ENCODE measurements around the gene AGAP2.
"Not testable (repeated sequence)": the region's sequence is repeated elsewhere in the genome, so short reads cannot be mapped to it uniquely, and the experiment has no call there.

The AGAP2 gene

DNA sequence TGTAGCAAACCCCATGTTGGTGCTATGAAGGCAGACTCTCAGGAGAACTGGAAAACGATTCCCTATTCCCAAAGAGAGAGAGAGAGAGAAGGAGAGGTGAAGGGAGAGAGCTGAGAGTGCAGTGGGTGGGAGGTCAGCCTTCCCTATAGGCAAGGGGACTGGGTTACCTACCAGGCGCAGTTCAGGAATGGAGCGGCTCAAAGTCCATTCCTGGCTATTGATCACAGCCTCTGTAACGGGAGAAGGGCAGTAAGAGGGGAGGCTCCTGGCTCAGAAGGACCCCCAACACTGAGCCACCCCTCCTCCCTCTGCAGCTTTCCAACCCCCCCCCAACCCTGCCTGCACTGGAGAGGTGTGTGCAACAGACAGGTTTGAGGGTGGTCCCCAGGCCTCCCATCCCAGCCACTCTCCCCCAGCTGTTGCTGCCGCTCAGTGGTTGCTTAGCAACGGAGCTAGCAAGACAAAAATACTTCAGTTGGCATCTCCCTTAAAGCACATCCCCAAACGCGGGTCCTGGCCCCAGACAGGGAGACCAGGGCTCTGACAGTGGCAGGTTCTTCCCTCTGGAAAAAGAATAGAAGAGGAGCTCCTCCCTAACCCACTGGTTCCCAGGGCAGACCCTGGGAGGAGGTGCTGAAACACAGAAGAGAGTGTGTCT is 3.2 kb downstream of the AGAP2 start:
- no peak for DNase-seq

DNA sequence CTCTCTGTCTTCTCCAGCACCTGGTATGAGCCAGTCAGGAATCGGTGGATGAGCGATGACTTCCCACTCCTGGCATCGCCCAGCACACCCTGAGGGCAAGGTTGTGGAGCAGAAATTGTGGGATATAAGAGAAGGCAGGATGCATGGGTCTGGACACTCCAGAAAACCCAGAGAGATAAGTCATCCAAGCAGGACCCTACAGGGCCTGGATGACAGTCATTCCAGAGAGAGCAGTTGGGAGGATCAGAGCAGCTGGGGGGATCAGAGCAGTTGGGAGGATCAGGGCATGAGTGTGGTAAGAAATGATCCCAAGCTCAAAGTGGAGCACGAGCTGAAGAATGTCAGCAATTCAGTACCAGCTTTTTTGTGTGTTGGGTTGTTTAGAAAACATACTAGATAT is 4.0 kb downstream of the AGAP2 start:
- no peak for DNase-seq

DNA sequence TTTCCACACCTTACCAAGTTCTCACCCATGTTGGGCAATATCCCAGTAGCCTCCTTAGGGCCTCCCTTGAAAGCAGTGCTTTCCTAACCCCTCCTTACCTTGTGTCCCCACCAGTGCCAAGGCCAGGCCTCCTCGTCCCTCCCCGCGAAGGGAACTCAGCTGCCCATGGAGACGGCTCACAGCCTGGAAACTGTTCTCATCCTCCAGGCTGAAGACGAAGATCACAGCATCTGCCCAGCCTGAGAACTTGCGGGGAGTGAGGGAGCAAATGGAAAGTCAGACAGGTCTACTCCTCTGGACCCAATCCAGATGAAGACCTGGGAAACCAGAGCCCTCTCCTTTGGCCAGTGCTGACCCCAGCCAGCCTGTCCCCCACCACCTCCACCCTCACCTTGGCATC is 4.6 kb downstream of the AGAP2 start:
- no peak for DNase-seq

DNA sequence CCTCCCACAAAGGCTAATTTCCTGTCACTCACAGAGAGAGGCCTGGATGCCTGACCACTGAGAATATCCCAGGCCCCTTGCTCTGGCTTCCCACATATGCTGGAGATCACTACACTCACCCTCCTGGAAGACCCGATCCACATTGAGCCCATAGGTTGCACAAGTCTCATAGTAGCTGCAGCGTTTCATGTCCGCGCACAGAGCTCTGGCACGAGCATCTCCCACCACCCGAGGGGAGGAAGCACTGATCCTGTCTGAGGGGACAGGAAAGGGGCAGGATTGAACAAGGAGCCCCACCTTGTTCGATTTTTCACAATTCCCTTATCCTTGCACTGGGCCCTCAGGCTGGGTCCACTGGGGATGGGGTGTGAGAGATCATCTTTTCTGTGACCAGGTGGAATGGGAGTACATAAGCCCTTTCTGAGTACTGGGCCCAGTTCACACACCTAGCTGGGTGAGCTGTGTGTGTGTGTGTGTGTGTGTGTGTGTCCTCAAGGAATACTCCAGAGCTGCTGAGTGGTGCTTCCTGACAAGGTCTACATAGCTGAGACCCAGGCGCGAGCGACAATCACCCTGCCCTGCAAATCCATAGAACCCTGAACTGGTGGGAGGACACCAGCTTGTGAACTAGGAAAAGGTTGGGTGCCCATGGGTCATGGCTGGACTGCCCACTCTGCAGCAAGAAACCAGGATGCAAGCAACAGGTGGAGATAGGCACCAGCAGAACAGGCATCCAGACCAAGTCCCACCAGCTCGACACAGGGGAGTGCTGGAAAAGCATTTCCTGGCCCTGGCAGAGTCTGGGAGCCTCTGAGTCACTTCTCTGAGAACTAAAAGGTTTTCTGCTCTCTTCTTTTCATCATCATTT is 5.6 kb downstream of the AGAP2 start:
- no peak for DNase-seq

DNA sequence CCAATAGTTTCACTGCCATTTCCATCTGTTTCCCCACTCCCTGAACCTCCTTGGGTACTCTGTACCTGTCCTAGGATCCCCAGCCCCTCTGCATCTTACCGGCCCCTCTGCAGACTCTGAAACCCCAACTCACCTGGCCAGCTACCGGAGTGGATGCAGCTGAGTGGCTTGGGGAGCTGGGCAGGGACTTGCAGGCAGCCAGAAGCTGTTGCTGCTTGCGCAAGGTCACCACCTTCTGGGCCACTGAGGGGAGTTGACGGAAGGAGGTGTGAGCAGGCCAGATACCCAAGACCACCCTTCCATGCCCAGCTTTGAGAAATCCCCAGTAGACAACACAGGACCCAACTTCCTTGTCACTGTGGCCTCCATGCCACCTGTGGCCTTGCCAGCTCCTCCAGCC is 6.3 kb downstream of the AGAP2 start:
- no peak for DNase-seq

DNA sequence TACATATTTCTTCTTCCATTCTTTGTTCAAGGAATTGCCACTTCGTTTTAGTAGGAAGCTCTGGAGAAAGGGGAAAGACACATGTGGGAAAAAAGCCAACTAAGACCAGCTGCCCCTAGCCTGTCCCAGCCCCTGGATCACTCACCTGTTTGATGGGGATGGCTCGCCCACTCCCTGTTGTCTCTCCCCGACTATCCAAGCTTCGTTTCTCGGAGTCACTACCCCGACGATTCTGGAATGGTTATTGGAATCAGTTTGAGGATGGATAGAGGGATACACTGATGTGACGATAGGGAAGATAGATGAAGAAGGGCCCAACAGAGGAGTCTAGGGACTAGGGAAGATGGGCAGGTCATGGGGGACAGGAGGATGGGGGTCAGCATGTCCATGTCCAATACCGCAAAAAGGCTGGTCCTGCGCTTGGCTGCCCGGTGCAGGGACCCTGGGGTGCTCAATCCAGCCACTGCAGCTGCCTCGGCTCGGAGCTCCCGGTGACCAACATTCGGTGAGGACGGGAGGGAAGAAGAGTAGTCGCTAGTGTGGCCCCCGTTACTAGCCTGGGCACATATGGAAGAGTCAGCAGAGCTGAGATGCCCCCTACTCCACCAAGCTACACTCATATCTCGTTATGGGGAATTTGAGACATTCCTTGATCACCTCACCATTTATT is 7.0 kb downstream of the AGAP2 start:
- no peak for DNase-seq

DNA sequence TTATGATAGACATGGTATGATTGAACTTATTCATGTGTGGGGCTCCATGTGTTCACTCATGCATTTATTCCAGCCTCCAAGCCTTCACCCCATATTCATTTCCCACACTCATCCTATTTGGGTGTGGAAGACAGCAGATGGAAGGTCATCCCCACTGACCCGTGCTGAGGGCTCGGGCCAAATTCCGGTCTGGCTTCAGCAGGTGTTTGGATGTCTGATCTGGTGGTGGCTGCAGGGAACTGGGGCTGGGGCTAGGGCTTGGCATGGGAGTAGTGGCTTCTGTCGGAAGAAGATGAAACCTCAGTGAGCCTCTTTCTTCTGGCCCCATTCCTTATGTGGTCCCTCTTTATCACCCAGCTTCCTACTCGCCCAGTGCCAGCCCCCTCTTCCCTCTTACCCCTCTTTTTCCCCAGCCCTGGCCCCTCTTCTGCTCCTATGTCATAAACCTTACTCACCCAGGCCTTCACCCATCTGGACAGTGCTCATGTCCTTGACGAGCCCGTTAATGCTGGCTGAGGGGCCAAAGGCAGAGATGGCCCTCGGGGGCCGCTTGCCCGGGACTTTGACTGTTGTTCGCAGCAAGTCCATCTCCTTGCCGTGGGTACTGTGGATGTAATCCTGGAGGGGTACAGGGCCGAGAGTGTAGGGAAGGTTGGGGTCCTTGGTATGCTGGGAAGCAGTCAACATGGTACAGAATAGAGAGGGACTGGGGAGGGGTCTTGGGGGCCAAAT is 8.0 kb downstream of the AGAP2 start:
- no peak for DNase-seq

DNA sequence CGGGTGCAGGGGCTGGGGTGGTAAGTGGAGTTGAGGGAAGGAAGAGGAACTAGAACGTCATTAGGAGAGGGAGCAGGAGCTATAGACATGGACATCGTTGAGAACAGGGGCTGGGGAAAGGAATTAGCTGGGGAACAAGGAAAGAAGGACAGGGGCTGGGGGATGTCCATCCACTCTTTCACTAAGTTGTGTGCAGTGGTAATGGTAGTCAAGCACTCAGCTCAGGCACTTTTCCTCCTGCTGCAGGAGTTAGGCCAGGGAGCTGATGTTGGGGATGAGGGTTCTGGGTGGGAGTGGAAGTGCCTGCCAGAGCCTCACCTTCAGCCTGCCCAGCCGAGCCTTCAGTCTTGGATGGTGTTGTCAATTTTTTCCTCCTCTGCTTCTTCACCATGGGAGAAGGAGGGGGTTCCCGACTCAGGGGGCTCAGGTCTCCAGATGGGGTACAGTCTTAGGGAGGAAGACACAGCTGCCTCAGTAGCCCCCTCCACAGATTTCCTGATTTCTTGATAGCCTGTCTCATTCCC is 9.2 kb downstream of the AGAP2 start:
- no peak for DNase-seq

DNA sequence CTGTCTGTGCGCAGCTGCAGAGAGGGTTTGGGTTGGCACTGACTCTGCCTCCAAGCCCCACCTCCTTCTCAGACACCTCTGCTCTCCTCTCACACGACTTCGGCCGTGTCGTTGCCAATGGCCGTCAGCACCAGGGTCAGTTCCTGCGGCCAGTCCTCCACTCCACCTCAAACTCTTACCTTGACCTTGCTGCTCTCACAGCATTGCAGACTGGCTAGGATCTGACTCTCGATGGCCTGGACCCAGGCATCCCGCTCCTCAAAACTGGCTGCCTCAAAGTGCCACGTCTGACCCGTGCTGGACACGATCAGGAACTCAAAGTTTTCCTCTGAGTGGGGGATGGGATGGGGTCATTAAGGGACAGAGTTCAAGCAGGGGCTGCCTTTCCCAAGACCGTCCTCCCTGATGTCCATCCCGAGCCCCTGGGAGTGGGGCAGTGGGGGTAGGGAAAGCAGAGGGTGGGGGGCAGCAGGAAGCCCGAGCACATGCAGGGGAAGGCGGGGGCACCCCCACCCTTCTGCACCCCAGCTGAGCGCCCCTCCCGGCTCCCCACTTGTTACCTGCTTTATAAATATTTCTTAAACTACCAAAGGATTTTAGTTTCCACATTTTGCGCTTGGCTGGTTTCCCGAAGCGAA is 10.7 kb downstream of the AGAP2 start:
- no peak for DNase-seq

DNA sequence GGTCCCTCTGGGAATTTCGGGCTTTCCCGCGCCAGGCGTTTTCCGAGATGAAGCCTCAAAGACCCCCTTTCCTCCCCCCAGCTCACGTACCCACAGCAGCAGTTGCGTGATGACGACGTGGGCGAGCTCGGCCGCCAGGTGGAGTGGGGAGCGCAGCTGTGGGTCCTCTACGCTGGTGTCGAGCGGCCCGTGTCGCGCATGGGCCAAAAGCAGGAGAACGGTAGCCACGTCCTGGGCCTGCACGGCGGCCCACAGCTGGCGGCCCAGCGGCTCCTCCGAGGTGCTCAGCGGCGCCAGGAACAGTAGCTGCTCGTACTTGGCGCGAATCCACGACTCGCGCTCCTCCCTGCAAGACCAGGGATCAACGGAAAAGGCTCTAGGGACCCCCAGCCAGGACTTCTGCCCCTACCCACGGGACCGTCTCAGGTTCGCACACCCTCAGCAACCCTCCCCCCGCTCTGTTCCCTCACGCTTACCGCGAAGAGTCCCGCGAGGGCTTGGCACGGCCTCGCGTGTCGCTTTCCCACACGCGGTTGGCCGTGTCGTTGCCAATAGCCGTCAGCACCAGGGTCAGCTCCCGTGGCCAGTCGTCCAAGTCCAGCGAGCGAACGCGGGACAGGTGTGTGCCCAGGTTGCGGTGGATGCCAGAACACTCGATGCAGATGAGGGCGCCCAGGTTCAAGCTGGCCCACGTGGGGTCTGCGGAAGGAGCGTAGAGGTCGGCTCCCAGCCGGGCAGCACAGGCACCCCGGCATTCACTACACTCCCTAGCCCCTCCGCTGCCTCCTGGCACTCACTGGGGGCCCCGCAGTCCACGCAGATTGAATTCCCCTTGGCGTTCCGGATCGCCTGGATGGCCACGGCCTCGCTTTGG is 11.4 kb downstream of the AGAP2 start:
- no peak for DNase-seq

DNA sequence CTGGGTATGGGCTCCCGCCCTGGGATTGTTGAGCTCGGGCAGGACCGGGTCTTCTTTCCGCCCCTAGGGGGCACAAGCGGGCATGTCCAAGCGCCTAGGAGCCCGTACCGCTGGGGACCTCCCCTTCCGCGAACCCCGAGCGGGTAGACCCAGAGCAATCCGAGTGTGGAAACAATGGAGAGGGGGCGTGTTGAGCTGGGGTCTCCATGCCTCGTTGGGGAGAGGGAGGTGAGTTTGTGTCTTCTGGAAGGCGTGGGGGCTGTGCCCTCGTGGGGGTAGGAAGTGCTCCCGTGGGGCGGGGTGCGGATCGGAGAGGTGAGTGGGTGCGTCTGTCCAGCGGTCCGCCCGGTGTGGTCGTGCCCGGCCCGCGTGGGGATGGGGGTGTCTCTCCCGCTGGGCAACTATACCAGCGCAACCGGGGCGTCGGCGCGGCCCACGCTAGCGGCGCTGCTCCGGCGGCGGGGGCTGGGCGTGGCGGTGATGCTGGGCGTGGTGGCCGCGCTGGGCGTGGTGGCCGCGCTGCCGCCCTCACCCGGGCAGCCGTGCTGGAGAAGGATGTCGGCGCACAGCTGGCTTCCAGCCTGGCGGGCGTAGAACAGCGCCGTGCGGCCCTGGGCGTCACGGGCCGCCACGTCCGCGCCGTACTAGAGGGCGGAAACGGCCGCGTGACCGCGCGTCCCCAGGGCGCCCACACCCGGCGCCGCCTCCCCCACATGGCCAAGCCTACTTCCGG is 12.2 kb downstream of the AGAP2 start:
- DNase-seq, result peak; percentile 40

DNA sequence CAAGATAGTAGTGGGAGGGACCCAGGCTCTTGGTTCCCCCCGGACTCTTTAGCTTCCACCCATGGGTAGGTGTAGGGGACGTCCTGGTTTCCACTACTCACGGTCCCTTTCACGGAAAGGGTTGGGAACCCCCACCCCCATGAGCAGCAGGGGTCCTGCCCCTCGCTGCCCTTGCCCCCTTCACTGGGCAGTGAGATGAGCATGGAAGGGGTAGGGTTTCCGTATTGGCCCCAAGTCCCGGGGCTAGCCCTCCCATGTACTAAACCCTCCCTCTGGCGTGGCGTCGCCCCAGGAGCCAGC is 12.7 kb downstream of the AGAP2 start:
- DNase-seq, result no peak

DNA sequence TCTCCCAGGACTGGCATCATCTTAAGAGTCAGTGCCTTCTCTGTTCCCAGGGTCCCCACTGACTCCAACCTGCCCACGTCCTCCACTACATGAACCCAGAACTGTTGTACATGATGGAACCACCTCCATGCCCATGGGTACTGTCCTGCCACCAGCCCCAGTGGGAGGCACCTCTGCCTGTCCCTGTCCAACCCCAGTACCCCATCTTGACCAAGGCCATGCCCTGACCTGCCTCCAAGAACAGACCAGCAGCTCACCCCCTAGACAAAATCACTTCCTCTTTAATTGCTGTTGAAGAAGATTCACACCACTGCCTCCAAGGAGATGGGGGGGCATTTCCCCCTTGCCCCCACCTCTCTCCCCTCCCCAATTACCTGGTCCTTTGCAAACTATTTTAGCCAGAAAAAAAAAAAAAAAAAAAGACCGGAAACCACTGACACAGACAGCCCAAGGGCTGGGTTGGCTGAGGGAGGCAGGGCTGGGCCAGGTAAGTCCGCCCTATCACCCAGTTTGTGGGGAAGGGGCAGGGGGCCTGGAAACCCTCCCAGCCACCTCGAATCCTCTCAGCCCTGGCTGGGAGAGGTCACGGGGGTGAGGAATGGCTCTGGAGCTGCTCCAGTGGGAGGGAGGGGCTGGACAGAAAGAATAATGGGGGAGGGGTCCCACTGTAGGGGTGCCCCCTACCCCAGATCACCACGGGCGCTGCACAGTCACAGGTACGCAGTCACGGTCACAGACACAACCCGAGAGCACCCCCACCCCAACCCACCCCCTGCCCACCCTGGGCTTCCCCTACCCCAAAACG is 13.4 kb downstream of the AGAP2 start:
- no peak for DNase-seq

DNA sequence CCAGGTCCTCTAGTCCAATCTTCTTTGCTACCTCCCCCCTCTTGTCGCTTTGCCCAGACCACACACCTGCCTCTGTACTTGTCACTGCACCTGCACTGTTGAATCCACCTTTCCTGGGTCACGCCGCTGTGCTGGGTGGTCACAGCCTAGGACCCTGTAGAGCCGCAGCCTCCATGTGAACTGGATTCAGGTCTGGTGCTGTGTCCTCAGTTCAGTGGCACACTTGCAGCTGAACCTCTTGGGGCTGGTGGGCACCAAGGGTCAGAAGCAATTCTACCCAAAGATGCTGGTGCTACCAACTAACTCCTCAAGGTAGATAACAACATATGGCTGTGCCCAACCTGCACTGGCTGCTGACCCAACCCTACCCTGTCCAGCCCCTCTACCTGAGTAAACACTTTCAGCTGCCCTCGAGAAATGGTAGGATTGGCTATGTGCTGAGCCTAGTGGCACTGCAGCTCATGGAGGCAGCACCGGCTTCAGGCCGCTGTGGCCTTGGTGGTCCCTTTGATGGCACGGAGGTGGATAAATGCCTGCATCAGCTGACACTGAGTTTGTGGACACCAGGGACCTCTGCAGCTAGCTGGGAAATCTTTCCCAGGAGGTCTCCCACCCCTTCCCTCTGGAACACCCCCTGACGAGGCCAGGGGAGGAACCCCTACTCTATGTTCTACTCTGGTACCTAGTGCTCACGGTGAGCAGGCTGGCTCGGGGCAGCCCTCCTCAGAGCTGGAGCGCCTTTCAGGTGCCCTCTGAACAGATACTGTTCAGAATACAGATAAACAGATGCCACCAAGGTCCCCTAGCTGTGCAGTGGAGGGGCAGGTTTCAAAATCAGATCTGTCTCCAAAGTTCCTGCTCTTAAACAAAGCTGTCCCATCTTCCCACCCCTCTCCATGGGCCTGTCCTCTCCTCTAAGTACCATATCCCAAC is 14.3 kb downstream of the AGAP2 start:
- no peak for DNase-seq

DNA sequence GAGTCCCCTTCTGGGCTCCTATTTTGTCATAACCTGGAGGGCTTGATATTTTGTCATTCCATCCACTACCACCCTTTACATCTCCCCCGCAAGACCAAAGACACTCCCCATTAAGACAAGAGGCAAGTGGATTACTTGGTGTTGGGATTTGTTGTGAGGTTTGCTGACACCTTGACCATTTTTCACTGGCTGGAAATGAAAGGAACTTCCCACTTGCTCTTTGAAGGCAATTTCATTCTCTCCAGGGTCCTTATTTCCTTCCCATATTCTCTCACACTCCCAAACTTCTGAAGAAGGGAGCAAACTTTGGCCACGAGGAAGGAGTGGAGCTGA is 14.9 kb downstream of the AGAP2 start:
- no peak for DNase-seq

DNA sequence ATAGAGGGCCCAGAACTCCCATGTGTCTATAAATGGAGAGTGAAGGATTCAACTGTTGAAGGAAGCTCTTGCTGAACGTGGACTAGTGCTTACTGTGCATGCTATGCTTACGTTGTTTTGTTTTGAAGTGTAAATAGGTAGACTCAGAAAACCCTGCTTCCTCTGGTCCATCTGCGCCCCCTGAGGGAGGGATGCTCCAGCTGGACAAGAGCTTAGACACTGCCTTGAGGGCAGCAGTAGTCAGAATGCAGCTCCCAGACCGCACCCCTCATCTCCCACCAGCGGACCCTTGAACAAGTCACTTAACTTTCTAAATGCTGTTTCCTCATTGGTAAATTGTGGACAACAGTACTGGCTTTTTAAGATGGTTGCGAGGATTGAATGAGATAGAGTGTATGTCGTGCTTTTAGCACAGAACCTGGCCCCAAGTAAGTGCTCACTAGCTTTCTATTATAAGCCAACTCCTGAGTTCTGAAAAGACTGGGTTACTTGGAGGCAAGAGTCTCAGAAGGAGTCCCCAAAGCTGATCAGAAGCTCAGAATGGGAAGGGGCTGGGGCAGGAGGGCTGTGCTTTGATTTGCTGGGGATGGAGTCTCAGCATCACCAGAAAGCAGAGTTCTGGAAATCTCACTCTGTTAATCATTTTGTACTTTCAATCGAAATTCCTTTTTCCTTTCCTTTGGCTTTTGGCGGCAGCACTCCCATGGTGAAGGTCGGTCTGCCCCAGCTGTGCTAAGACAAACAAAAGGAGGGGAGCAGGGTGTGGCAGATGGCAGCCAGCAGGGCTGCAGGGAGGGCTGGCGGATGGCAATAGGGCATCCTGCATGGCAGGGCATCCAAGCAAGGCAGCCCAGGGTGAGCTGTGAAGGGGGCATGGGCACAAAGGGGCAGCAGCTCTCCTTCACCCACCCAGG is 15.6 kb downstream of the AGAP2 start:
- DNase-seq, result no peak

DNA sequence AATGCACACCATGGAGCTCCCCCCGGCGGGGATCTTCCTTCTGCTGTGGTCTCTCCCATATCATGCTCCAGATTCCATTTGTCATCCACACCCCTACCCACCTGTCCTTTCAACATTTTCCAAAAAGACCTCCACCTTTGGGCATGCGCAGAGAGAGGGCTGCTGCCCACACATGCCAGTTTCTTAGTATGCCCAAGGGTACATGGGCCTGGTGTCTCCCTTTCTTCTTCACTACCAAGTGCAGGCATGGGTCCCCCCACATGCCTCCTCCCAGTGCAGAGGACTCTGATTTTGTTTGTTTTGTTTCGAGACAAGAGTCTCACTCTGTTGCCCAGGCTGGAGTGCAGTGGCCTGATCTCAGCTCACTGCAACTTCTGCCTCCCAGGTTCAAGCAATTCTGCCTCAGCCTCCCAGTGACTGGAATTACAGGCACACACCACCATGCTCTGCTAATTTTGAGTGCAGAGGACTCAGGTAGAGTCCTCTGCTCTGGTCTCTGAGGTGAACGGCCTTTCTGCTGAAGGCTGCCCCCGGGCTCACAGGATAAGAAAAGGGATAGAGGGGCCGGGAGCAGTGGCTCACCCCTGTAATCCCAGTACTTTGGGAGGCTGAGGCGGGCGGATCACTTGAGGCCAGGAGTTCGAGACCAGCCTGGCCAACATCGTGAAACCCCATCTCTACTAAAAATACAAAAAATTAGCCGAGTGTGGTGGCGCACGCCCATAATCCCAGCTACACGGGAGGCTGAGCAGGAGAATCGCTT is 16.5 kb downstream of the AGAP2 start:
- DNase-seq, result not testable (repeated sequence)

All from CD4-positive, alpha-beta T cell treated with Interleukin-12 subunit alpha and Interleukin-12 subunit beta, for 1 hour (primary cell).